Measurements from ENCODE around the gene LRRC74A. TPM values are rescaled to one million over a fixed set of nuclear protein-coding genes. Genes with fewer than 3 reads are reported as not detected.

LRRC74A gene
- total RNA-seq, 1 experiment from 2014 or later = not detected

- Histone ChIP-seq H3K9me3 (replicated peaks) (no peaks in the 10 kb centered on the region), H3K27me3 (replicated peaks) (no peaks in the 10 kb centered on the region), H3K4me3 (no peak overlapping the region), H3K27ac (peak overlapping the region; percentile 88), H3K4me1 (replicated peaks) (peaks cover 65% of the 10 kb centered on the region), H3K36me3 (no peaks in the 10 kb centered on the region)
- DNase-seq (ENCODE audit: low read depth in 1 of 2, low spot score in 2 of 2) = peak in 1 of 2 experiments; percentile 72
These were observed 92.1 kb downstream of the LRRC74A start for GRCh38 chr14:76918256-76918781.

- DNase-seq (ENCODE audit: low read depth in 1 of 2, low spot score in 2 of 2) = peak; percentile 96 to 98
- peak overlapping the region; percentile 88 for H3K27ac ChIP-seq
- no peaks in the 10 kb centered on the region for H3K27me3 ChIP-seq (replicated peaks)
- H3K36me3 ChIP-seq = no peaks in the 10 kb centered on the region
- H3K9me3 ChIP-seq (replicated peaks) = no peaks in the 10 kb centered on the region
- no peak overlapping the region for H3K4me3 ChIP-seq
- H3K4me1 ChIP-seq (replicated peaks) = peaks cover 63% of the 10 kb centered on the region
These were observed 92.7 kb downstream of the LRRC74A start for GRCh38 chr14:76918782-76919394.

Other genes starting within 250 kb of the LRRC74A start
- gene VASH1, start 64.9 kb upstream of the LRRC74A start, total RNA-seq (2014; rRNA removed; shearing (Covaris generic)) = 0.13 TPM in 1 of 2 replicates, not detected in the other
- 3.0 and 4.7 TPM in 2 replicates for gene ANGEL1, start 13.5 kb upstream of the LRRC74A start, total RNA-seq (2014; rRNA removed; shearing (Covaris generic))
- gene IRF2BPL, start 202.3 kb downstream of the LRRC74A start, total RNA-seq (2014; rRNA removed; shearing (Covaris generic)) = 9.8 and 16.4 TPM in 2 replicates